Hypothalamus (tissue), 51 donors: Measurements from ENCODE around the gene SHC1.

Experiments used
- DNase-seq, 51 donors: peaks; one replicate each; lab custom pipeline; 2025; lab: John Stamatoyannopoulos, UW

SHC1 gene

DNA sequence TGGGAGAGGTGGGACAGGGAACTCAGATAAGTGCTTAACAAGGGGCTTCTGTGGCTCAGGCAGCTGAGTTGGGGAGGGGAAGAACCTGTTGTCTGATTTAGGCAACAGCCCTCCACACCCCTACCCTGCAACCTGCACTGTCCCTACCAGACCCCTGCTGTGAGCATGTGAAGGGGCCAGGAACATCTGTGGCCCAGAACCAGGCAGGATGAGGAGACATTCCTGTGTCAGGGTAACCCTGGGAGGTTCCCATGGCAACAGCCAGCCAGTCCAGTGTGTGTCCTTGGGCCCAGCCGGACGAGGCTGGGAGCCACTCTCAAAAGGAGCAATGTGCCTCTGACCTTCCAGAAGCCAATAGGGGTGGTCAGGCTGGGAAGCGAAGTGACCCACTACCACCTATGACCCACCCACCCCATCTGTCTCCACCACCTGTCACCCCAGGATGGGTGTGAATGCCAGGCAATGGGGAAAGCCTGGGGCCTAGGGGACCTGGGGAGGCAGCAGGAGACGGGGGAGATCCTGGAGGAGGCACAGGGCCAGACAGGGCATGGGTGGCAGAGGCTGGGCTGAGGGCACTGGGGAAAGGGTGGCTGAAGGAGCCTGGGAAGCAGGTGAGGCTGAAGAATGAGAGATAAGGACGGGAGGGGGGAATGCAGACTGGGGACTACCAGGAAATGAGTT is 29.1 kb downstream of the SHC1 start:
- peak in 31 of 51 donors; percentile 14 to 69 (median 35) for DNase-seq

DNA sequence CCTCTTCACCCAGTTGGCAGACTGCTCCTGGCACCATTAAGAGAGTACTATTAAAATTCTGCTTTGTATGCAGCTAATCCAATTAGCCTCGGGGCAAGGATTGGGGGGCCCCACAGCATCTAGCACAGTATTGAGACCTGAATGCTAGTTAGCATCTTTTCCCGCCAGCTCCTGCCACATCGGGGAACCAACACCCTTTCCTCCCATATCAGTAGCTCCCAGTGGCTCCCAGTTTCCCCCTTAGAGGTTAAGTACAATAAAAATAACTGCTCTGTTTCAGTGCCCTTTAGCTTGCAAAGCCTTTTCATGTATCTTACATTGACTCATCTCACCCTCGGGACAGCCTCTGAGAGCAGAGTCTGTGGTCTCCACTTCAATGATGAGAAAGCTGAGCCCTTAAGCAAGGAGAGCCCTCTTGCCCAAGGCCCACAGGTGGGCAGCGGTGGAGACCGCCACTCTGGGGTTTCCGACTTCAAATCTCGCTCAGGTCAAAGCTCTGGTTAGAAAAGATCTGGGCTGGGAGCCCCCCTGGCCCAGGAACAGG is 29.8 kb downstream of the SHC1 start:
- peak in 3 of 51 donors; percentile 13 to 18 (median 16) for DNase-seq

DNA sequence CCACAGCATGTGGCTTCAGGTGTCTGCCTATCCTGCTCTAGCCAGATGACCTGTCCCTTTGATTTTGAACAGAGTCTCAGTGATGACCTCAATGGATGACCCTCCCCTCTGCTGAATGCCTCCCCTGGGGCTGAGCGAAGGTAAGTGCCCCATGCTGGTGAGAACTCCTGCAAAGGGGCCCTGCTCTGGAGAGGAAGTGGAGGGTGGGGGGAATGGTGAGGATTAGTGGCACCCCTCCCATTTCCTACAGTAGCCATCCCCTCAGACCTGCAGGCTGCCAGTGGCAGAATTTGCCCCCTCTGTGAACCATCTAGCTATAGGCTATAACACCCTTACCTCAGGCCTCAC is 30.4 kb downstream of the SHC1 start:
- DNase-seq: no peak

DNA sequence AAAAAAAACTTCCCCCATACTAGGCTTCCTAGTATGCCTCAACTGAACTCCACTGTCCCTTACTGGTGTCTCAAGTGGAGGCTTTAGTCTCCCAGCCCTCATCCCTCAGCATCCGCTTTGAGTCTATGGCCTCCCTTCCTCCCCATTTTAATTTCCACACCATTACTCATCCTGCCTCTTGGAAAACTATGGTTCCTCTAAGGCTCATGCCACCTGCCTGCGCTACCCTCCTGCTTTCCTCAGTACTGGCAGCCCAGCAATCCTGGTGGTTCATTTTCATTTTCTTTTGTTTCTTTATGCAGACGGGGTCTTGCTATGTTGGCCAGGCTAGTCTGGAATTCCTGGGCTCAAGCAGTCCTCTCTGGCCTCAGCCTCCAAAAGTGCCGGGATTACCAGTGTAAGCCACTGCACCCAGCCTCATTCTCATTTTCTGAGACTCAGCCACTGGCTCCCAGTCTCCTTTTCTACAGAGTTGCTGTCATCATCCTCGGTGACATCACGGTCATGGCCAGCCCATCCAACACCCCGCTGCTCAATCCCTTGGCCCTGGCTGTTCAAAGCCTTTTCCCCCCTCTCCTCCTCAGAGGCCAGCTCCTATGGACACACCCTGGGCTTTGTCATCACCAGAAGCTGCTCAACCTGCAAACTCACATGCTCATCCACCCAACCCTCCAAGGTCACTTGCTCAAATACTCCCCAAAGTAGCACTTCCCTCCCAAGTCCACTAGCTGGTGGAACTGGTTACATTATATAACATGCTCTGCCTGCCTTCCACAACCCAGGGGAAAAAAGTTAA is 31.7 kb downstream of the SHC1 start:
- DNase-seq: no peak

DNA sequence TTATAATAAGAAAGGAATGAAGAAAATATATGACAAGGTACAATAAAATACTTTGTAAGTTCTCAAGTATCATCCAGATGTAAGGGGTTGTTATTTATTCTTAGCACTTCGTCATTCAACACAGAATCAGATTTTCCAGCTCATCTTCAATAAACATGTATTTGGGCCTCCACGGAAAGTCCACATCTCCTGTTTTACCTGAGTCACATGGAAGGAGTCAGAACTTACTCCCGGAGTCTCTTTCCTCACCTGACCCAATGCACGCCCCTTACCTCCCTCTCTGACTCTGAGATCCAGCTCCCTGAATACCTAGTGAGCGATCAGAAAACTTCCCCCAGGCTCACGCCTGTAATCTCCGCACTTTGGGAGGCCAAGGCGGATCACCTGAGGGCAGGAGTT is 32.6 kb downstream of the SHC1 start:
- no peak for DNase-seq

DNA sequence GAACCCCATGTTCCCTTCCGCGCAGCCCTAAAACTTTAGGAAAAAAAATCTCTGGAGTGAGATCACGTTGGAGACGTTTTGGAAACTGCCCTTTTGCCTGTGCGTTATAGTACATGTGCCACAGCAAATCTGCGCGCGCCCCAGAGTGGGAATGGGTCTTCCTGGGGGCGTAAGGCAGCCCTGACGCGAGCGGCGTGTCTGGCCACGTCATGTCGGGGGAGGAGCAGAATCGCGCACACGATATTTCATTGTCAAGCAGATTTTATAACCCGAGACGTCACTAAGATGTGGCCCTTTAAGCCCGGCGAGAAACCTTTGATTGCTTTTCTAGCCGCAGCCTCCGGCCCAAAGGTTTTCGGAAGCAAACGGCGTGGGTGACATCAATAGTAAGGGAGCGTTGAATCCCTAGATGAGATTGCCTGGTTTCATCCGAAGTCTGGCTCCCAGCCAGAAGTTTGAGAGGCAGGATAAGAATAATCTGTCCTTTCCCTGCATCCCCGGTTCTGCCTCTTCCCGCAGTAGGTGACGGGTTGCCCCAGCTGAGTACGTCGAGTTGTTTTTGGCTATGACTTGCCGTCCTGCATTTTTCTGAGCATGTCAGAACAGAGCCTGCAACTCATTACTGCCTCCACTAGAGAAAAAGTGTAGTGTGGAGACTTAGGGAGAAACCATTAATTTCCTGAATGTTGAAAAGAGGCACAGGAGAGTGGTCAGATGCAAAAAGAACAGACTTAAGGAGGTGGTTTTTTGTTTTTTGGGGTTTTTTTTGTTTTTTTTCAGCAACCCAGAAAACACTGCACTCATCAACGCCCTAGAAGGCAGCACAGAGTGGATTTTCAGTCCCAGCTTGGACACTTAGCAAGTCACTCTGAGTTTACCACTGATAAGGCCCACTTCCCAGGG is 33.2 kb downstream of the SHC1 start:
- DNase-seq: peak; percentile 70 to 100 (median 92)

DNA sequence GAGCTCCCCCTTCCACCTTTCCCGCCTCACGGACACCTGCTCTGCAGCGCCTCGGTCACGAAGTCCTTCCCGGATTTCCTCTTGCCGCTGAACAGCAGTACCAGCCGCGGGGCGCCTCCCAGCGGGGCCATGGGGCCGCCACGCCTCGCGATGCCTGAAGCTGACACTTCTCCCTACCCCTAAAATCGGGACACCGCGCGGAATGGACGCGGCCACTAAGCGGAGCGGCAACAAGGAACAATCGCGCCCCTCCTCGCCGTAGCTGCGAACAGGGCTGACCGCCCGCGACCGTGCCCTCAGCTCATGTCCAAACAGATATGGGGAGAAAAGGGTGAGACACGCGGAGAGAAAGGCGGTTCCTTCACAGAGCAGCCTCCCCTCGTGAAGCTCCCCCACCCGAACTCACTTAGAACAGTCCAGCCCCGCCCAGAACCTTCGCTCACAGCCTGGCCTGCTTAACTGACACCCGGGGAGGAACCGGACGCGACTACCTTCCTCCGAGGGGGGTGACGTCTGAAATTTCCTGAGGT is 33.9 kb downstream of the SHC1 start, which contains the start of gene PMVK:
TSS of gene PMVK (minus strand) at position 165 of the 530 bp plus-strand sequence. CDS start at position 131, 34 bp downstream.
- peak; percentile 79 to 100 (median 94) for DNase-seq

DNA sequence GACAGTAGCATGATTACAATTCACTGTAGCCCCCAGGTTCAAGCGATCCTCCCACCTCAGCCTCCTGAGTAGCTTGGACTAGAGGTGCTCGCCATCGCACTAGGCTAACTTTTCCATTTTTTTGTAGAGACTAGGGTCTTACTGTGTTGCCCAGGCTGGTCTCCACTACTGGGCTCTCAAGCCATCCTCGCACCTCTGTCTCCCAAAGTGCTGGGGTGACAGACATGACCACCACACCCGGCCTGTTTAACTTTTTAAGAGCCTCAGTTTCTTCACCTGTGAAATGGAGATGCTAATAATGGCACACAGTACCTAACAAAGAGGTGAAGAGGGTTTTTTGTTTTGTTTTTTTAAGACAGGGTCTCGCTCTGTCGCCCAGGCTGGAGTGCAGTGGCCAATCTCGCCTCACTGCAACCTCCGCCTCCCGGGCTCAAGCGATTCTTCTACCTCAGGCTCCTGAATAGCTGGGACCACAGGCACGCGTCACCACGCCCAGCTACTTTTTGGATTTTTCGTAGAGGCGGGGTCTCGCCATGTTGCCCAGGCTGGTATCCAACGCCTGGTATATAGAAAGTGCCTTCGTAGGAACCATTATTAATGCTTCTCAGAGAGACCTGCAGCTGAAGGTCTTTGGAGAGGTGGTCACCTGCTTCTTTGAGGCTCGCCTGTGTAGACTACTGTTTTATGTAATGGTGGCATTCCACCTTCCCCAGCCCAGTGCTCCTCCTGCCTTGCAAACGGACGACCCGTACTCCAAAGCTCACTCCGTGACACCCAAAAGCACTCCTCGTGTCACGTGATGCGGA is 34.6 kb downstream of the SHC1 start:
- no peak for DNase-seq

DNA sequence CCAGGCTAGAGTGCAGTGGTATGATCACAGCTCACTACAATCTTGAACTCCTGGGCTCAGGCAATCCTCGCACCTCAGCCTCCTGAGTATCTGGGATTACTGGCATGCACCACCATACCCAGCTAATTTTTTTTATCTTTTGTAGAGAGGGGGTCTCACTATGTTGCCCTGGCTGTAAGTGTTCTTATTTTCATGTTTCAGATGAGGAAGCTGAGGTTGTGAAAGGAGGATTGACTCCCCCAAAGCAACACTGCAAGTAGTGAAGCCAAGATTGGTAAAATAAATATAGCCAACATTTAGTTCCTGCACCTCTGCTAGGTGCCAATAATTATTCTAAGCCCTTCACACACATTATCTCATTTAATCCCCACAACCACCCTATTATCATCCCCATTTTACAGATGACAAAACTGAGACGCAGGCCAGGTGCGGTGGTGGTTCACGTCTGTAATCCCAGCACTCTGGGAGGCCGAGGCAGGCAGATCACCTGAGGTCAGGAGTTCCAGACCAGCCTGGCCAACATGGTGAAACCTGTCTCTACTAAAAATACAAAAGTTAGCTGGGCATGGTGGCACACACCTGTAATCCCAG is 36.1 kb downstream of the SHC1 start:
- DNase-seq: no peak

DNA sequence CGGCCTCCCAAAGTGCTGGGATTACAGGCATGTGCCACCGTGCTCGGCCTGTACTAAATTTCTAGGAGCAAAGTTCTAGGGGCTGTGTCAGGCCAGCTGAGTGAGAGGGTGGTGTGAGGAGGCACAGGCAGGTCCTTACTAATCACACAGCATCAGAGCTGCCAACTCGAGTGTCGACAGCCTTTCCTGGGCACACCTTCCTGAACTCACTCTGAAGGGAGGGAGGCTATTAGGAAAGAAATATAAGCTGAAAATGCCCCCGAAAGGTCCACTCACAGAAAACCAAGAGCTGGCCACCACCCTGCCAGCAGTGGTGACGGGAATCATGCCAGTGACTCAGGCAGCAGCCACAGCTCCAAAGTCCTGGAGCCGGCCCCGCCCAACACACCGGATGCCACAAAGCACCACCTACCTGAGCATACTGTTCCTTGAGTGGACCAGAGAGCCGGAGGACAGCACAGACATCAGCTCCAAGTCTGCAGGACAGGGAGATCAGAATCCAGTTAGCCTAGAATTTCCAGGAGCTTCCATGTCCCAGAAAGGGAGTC is 38.5 kb downstream of the SHC1 start:
- DNase-seq: no peak

DNA sequence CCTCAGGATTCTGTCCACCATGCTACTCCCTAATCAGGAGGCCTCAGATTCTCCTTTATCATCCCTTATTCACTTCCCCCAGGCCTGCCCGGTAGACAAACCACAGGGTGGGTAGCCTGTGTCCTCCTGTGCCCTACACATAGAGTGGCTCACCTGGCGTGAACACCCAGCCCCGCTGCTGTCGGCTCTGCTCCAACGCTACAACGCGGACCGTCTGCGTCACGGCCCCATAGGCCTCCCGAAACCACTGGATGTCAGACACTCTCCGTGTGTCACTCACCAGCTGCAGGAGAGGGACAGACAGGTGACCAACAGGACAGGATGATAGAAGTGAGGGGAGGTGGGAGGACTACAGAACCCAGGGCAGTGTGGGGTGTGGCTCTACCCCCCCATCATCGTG is 44.3 kb downstream of the SHC1 start:
- DNase-seq: no peak

DNA sequence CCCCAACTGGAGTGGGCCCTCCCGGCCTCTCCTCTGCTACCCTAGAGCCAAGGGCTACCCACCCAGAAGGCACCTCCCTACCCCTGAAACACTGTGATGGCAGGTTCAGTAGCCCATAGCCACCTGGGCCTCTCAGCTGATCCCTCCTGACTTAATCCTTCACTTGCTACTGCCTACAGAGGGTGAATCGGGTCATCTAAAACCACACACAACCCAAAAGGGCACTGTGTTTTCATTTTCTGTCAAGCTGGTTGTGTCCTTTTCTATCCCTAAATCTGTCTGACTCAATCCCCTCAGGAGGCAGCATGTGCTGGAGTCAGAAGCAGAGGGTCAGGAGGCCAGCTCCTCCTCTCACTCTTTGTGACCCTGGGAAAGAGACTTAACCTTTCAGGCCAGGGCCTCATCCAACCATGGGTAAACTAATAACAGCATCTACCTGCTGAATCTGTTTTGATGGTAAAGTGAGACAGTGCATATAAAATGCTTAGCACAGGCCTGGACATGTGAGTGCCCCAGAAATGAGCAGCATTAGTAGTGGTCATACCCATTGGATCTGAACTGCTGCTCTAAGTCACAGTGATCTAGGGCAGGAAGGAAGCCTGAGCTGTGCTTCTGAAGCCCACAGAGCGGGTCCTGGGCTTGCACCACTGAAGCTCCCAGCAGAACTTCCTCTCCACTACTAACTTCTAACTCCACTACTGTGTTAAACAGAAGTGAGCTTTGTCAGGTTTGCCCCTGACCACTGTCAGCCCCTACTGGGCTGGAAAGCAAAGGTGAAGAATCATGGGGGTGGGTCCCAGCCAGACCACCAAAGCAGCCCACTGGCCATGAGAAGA is 45.0 kb downstream of the SHC1 start:
- DNase-seq: no peak

DNA sequence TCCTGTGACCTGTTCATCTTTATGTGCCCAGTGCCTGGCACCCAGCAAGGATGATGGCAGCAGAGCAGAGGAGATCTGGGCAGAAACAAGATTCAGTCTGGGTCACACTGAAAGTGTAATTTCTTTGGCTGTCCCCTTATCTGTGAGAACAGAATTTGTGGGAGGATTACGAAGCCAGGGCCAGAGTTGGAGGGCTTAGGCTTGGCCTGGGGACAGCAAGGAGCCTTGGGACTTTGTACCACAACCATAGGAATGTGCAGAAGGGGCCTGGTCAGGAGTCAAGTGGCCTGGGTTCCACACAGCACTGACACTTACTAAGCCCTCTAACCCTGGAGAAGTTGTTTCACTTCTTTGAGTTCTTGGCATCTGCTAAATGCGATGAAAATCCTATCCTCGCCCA is 46.9 kb downstream of the SHC1 start:
- DNase-seq: no peak

DNA sequence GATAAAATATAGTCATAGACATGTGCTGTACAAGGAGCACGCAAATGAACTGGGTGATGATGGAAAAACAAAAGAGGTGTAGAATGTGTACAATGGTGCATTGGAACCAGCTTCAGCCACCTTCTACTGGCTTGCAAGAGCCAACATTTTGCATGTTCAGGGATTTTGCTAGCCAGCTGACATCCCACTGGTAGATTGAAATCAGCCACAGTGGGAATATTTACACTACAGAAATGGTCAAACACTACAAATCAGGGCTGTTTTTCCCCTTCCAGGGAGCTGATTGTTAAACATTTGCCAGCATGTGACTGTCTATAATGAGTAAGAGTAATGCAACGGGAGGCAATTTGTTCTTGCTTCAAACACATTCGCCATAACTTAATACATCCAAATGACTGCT is 57.3 kb downstream of the SHC1 start:
- no peak for DNase-seq

DNA sequence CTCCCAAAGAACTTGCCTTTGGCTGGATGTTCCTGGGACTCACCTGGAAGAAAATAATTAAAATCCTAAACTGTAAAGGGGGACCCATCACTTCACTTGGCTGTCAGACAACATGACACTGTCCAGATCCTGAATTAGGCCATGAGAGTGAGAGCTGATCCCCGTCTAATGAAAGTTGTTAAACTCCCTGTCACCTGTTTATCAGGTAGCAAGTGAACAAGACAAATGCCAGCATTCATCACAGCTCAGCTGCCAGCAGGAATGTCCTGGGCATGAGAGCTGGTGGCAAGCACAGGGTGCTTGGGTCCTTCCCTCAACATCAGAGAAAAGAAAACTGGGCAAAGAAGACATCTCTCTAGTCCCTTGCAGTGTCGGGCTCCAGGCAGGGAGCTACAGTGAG is 57.8 kb downstream of the SHC1 start:
- no peak for DNase-seq
